Kidney (tissue), 14 donors: ENCODE data around the gene DELE1. TPM values are rescaled to one million over a fixed set of nuclear protein-coding genes. Genes with fewer than 3 reads are reported as not detected.

Experiments
- DNase-seq, 5 donors: peaks; one replicate each; pipeline ENCODE4 v3.0.0-alpha.2; 2013 to 2020
- FAIRE-seq: peaks from 2 replicates; lab custom pipeline; 2012; peaks lifted over from hg19 to GRCh38; lab: Jason Lieb, UNC
- H3K27ac ChIP-seq, 2 donors: one replicate each; pipeline ENCODE4 v1.7.0; 2013; ENCODE audit warnings: low read depth in 2 of 2, low read length in 2 of 2, inconsistent platforms in 1 of 2
- H3K27me3 ChIP-seq: one replicate; pipeline ENCODE4 v1.7.1; 2013; ENCODE audit warnings: low read length, inconsistent platforms; ENCODE audit not compliant: control insufficient read depth, insufficient read depth
- H3K36me3 ChIP-seq, 3 donors: one replicate each; pipeline versions ENCODE4 v1.7.0 to v1.7.1; 2013; ENCODE audit warnings: low read length in 3 of 3, control low read depth in 1 of 3, inconsistent platforms in 1 of 3; ENCODE audit not compliant: insufficient read depth in 3 of 3, control insufficient read depth in 2 of 3
- H3K4me1 ChIP-seq, 3 donors: one replicate each; pipeline versions ENCODE4 v1.7.0 to v1.7.1; 2013; ENCODE audit warnings: low read length in 3 of 3, inconsistent platforms in 1 of 3, low read depth in 1 of 3; ENCODE audit not compliant: control insufficient read depth in 2 of 3, insufficient read depth in 2 of 3
- H3K4me3 ChIP-seq, 3 donors: one replicate each; pipeline versions ENCODE4 v1.7.0 to v1.8.1; 2013; ENCODE audit warnings: low read length in 3 of 3, control low read depth in 1 of 3, inconsistent platforms in 1 of 3
- H3K9ac ChIP-seq, 3 donors: one replicate each; pipeline versions ENCODE4 v1.7.0 to v1.7.1; 2013; ENCODE audit warnings: low read length in 3 of 3, control low read depth in 1 of 3, inconsistent platforms in 1 of 3
- H3K9me3 ChIP-seq, 3 donors: one replicate each; pipeline versions ENCODE4 v1.7.0 to v1.7.1; 2013; ENCODE audit warnings: low read length in 3 of 3, control low read depth in 1 of 3, inconsistent platforms in 1 of 3; ENCODE audit not compliant: control insufficient read depth in 2 of 3, insufficient read depth in 1 of 3
- intact Hi-C: fragments of 100-400 bp; cut with DNase I; formaldehyde crosslinking; loops from one replicate; pipeline ENCODE4 v1.11.1; 2022
- polyA plus RNA-seq: library from polyadenylated mRNA; stranded (reverse); fragments of 350-450 nt; fragmentation: Illumina TruSeq; extraction: RNeasy Lipid Tissue Mini Kit (QIAGEN cat#74804); gene quantifications from one replicate; pipeline ENCODE4 v1.2.3, GENCODE V29; 2014; ENCODE audit warnings: low read depth, low replicate concordance; ENCODE audit not compliant: insufficient read depth
- total RNA-seq: library from RNA; stranded (reverse); fragmentation: NEBNext Ultra II Directional; extraction: Animal tissue kit (Norgen Biotek cat#: 25700); gene quantifications from one replicate; pipeline ENCODE4 v1.2.1, GENCODE V29; 2021
- TF ChIP-seq, protein P1 (sequence below): IDR thresholded peaks from 3 replicates; pipeline ENCODE4 v1.5.1; 2012; ENCODE audit warnings: mild to moderate bottlenecking, moderate library complexity, borderline replicate concordance; ENCODE audit not compliant: insufficient read depth; ENCODE audit errors: extremely low read depth
- donor health status: control.
- donor health status: control.
- donor health status: control.
- donor health status: control.
- donor health status: control.
- donor health status: DM: yes; HTN: yes; CAD: no.
- donor health status: Normal renal cell carcinoma (clear cell type).

Gene DELE1
- total and polyA plus RNA-seq, 2 donors from 2014 or later: 67.7 to 82.3 TPM

DNA sequence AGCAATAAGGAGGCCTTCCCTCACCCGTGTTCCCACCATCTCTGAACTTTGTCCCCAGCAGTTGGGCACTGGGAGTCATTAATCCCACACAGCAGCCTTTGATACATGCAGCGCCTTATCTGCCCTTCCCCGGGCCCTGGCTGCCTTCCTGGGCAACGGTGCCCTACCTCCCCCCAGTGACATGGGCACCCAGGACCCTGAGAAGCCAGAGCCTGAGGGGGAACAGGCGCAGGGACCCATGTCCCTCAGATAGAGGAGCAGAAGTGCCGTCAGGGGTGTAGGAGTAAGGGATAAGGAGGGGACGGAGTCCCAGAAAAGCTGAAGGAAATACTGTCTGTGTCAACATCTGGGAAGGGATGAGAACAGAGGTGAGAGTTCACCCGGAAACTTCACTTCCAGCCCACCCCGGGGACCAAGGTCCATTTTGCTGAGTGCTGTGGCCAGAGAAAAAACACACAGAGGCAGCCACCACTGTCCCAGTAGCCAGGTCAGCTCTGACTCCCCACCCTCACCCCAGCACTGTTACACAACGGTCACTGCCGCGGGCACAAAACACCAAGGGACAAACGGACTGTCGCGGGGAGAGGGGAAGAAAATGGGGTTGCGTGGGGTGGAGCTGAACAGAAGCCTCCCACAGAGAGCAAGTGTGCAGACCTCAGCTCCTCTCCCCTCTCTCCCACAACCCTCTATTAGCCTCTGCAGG, 49.3 kb upstream of the DELE1 start:
- intact Hi-C loops: no loop called here
- Histone ChIP-seq H3K27ac (peak overlapping the region; percentile 75 to 88), H3K9ac (peak overlapping the region in 2 of 3 donors; percentile 70 to 71), H3K9me3 (no peaks in the 10 kb centered on the region), H3K4me3 (peak overlapping the region in 2 of 3 donors; percentile 54 to 82), H3K27me3 (peaks cover 22% of the 10 kb centered on the region), H3K4me1 (peaks cover 0 to 58% (median 29%) of the 10 kb centered on the region in 3 donors), H3K36me3 (peaks cover 0 to 3% (median 0%) of the 10 kb centered on the region in 3 donors)
- TF ChIP-seq, protein P1, sequence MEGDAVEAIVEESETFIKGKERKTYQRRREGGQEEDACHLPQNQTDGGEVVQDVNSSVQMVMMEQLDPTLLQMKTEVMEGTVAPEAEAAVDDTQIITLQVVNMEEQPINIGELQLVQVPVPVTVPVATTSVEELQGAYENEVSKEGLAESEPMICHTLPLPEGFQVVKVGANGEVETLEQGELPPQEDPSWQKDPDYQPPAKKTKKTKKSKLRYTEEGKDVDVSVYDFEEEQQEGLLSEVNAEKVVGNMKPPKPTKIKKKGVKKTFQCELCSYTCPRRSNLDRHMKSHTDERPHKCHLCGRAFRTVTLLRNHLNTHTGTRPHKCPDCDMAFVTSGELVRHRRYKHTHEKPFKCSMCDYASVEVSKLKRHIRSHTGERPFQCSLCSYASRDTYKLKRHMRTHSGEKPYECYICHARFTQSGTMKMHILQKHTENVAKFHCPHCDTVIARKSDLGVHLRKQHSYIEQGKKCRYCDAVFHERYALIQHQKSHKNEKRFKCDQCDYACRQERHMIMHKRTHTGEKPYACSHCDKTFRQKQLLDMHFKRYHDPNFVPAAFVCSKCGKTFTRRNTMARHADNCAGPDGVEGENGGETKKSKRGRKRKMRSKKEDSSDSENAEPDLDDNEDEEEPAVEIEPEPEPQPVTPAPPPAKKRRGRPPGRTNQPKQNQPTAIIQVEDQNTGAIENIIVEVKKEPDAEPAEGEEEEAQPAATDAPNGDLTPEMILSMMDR: no peak
- DNase-seq (peak in 2 of 5 donors; percentile 10 to 37), FAIRE-seq (no peak)

GRCh38 chr5:141875022-141875740, 48.5 kb upstream of the DELE1 start:
- intact Hi-C loops: no loop called here
- Histone ChIP-seq H3K4me1 (peaks cover 0 to 52% (median 29%) of the 10 kb centered on the region in 3 donors), H3K9ac (peak overlapping the region in 2 of 3 donors; percentile 70 to 71), H3K36me3 (peaks cover 0 to 3% (median 0%) of the 10 kb centered on the region in 3 donors), H3K9me3 (no peaks in the 10 kb centered on the region), H3K27me3 (peaks cover 22% of the 10 kb centered on the region), H3K27ac (peak overlapping the region; percentile 87 to 88), H3K4me3 (peak overlapping the region in 2 of 3 donors; percentile 59 to 82)
- FAIRE-seq: no peak
- TF ChIP-seq, protein P1: no peak
- DNase-seq: peak in 1 of 5 donors; percentile 44

GRCh38 chr5:141875795-141876627, 47.7 kb upstream of the DELE1 start:
- FAIRE-seq: no peak
- H3K9ac ChIP-seq: peak overlapping the region in 2 of 3 donors; percentile 50 to 77
- H3K27ac ChIP-seq: peak overlapping the region; percentile 87 to 88
- peaks cover 0 to 48% (median 21%) of the 10 kb centered on the region in 3 donors for H3K4me1 ChIP-seq
- H3K9me3 ChIP-seq: no peaks in the 10 kb centered on the region
- peaks cover 0 to 3% (median 0%) of the 10 kb centered on the region in 3 donors for H3K36me3 ChIP-seq
- TF ChIP-seq, protein P1: no peak
- intact Hi-C loops: no loop called here
- peak overlapping the region; percentile 41 to 95 (median 82) for H3K4me3 ChIP-seq
- H3K27me3 ChIP-seq: peaks cover 25% of the 10 kb centered on the region
- DNase-seq: peak; percentile 50 to 91 (median 70)
